Spleen (tissue), 11 donors: ENCODE data around the gene ACOXL. TPM values are rescaled to one million over a fixed set of nuclear protein-coding genes. Genes with fewer than 3 reads are reported as not detected.

Experiments
- DNase-seq: peaks from one replicate; pipeline ENCODE4 v3.0.0-alpha.2; 2020
- H3K27ac ChIP-seq, 8 donors: fragments of 200-600 bp; sonication (generic) in 7 of 8; 1 replicate in 4 of 8; 2 replicates in 4 of 8; pipeline versions ENCODE4 v1.5.0 to v1.8.0; 2016 to 2021; ENCODE audit warnings: inconsistent platforms in 4 of 8, mild to moderate bottlenecking in 4 of 8, moderate library complexity in 1 of 8
- H3K27me3 ChIP-seq, 7 donors: fragments of 200-600 bp; sonication (generic) in 6 of 7; replicated peaks in 1 of 7; 1 replicate in 4 of 7; 2 replicates in 3 of 7; pipeline versions ENCODE4 v1.5.0 to v1.8.0; 2016 to 2021; ENCODE audit warnings: inconsistent platforms in 3 of 7, mild to moderate bottlenecking in 1 of 7
- H3K36me3 ChIP-seq, 6 donors: fragments of 200-600 bp; sonication (generic) in 5 of 6; 1 replicate in 4 of 6; 2 replicates in 2 of 6; pipeline versions ENCODE4 v1.5.0 to v1.8.0; 2016 to 2021; ENCODE audit warnings: inconsistent platforms in 2 of 6
- H3K4me1 ChIP-seq, 6 donors: fragments of 200-600 bp; sonication (generic) in 5 of 6; 1 replicate in 3 of 6; 2 replicates in 3 of 6; pipeline versions ENCODE4 v1.5.0 to v1.8.0; 2016 to 2021; ENCODE audit warnings: inconsistent platforms in 3 of 6
- H3K4me3 ChIP-seq, 8 donors: fragments of 200-600 bp; sonication (generic) in 7 of 8; 1 replicate in 4 of 8; 2 replicates in 4 of 8; pipeline versions ENCODE4 v1.5.0 to v1.8.0; 2016 to 2021; ENCODE audit warnings: inconsistent platforms in 4 of 8, mild to moderate bottlenecking in 4 of 8, moderate library complexity in 2 of 8
- H3K9me3 ChIP-seq, 8 donors: fragments of 200-600 bp; sonication (generic) in 7 of 8; 1 replicate in 4 of 8; 2 replicates in 4 of 8; pipeline versions ENCODE4 v1.5.0 to v1.8.0; 2016 to 2021; ENCODE audit warnings: inconsistent platforms in 4 of 8
- CTCF ChIP-seq, 11 experiments: fragments of 200-600 bp in 7 of 11; fragments of 450-650 bp in 4 of 11; sonication (generic) in 4 of 11; IDR thresholded peaks in 8 of 11; conservative IDR thresholded peaks in 3 of 11; 1 replicate in 7 of 11; 2 replicates in 4 of 11; pipeline versions ENCODE4 v1.4.0 to v1.8.0; 2016 to 2021; ENCODE audit warnings: antibody characterized with exemption in 11 of 11, inconsistent platforms in 4 of 11, mild to moderate bottlenecking in 1 of 11
- POLR2A ChIP-seq, 3 donors: fragments of 450-650 bp; IDR thresholded peaks; one replicate each; pipeline ENCODE4 v1.5.1; 2017; ENCODE audit warnings: antibody characterized with exemption in 3 of 3, mild to moderate bottlenecking in 1 of 3
- POLR2AphosphoS5 ChIP-seq, 3 donors: sonication (generic); formaldehyde crosslinking; IDR thresholded peaks; one replicate each; pipeline ENCODE4 v1.5.1; 2017; ENCODE audit warnings: antibody characterized with exemption in 3 of 3
- WGBS, 5 donors: extraction: QIAGEN DNeasy Blood & Tissue Kit in 3 of 5; methylation state at CpG; one replicate each; pipeline versions ENCODE4 v1.1.5 to v1.1.7; 2013 to 2018; 5-methylcytosine and 5-hydroxymethylcytosine counted together
- intact Hi-C: fragments of 100-400 bp; cut with DNase I; formaldehyde crosslinking; loops from one replicate; pipeline ENCODE4 v1.15.0; 2023; ENCODE audit warnings: low total_unique reads
- polyA plus RNA-seq, 3 donors: library from polyadenylated mRNA; stranded (reverse); fragments of 200-250 nt; gene quantifications; one replicate each; pipeline ENCODE4 v1.2.1, GENCODE V29; 2013
- total RNA-seq, 7 donors: library from RNA; depleted of rRNA in 3 of 7; stranded (reverse); fragments of >200 nt in 3 of 7; fragmentation: NEBNext Ultra II Directional in 4 of 7; extraction: Animal tissue kit (Norgen Biotek cat#: 25700) in 4 of 7; gene quantifications; one replicate each; pipeline versions ENCODE4 v1.1.0 to v1.2.1, GENCODE V29; 2016 to 2021
- donor health status: healthy with polysubstance abuse.
- donor health status: DM: no; HTN: no; CAD: no; lungs with moderate emphysema.
- donor health status: DM: no; HTN: no; CAD: no.
- donor health status: Bipolar disorder and iron deficiency.
- donor health status: healthy.
- donor health status: DM: no; HTN: no; CAD: no.
- donor health status: DM: yes; HTN: yes; CAD: no.

Gene ACOXL
- total and polyA plus RNA-seq, 10 donors = 0.04 to 1.0 (median 0.66) TPM

- 84 to 95% (median 87%) methylated on average over 5 of the region's 5 CpGs for WGBS, 5 donors
- Histone ChIP-seq H3K36me3 (peaks cover 0 to 77% (median 5%) of the 10 kb centered on the region in 6 donors), H3K9me3 (peaks cover 0 to 3% (median 0%) of the 10 kb centered on the region in 8 donors), H3K27me3 (no peaks in the 10 kb centered on the region), H3K4me1 (peaks cover 0 to 39% (median 5%) of the 10 kb centered on the region in 6 donors), H3K4me3 (no peak overlapping the region), H3K27ac (no peak overlapping the region)
- intact Hi-C loops = no loop called here
- TF ChIP-seq POLR2AphosphoS5 (IDR thresholded peaks at IDR 0.05) = no peak
- no peak for TF ChIP-seq CTCF (IDR thresholded peaks at IDR 0.05 in 8 of 11, conservative IDR thresholded peaks at IDR 0.05 in 3 of 11)
- DNase-seq = no peak
Measured at GRCh38 chr2:111138839-111139238, 406.5 kb downstream of the ACOXL start.

- DNase-seq = no peak
- H3K27ac ChIP-seq = no peak overlapping the region
- TF ChIP-seq CTCF (IDR thresholded peaks at IDR 0.05 in 8 of 11, conservative IDR thresholded peaks at IDR 0.05 in 3 of 11) (no peak), POLR2A (IDR thresholded peaks at IDR 0.05) (no peak), POLR2AphosphoS5 (IDR thresholded peaks at IDR 0.05) (peak in 1 of 3 donors; percentile 23)
- H3K9me3 ChIP-seq = peaks cover 0 to 3% (median 0%) of the 10 kb centered on the region in 8 donors
- peaks cover 0 to 29% (median 0%) of the 10 kb centered on the region in 6 donors for H3K4me1 ChIP-seq
- no peak overlapping the region for H3K4me3 ChIP-seq
- WGBS, 5 donors = 80 to 87% (median 84%) methylated on average over 12 of the region's 12 CpGs
- H3K27me3 ChIP-seq = no peaks in the 10 kb centered on the region
- peaks cover 0 to 86% (median 5%) of the 10 kb centered on the region in 6 donors for H3K36me3 ChIP-seq
- intact Hi-C loops = no loop called here
Measured at GRCh38 chr2:111139637-111140317, 407.4 kb downstream of the ACOXL start.

DNA sequence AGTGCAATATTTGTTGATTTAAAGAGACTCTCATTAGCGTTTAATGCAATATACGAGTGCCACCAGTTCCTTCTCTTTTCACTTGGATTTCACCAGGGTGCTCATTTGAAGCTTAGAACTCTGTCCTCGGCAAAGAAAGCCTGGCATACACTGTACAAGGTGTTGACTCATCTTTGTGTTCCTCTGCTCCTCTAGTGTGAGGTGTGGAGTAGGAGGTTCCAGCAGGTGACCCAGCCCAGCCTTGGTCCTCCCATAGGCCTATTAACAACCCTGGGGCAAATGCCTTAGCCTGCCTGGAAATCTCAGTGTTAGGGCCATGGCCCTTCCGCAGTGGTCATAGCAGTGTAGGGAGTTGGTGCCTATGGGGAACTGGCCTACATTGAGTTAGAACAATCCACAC lies 408.4 kb downstream of the ACOXL start:
- TF ChIP-seq POLR2AphosphoS5 (IDR thresholded peaks at IDR 0.05) (no peak), CTCF (IDR thresholded peaks at IDR 0.05 in 8 of 11, conservative IDR thresholded peaks at IDR 0.05 in 3 of 11) (no peak), POLR2A (IDR thresholded peaks at IDR 0.05) (no peak)
- 95 to 98% (median 96%) methylated on average over 4 of the region's 4 CpGs for WGBS, 5 donors
- DNase-seq = no peak
- peaks cover 0 to 3% (median 0%) of the 10 kb centered on the region in 8 donors for H3K9me3 ChIP-seq
- H3K4me3 ChIP-seq = no peak overlapping the region
- no peaks in the 10 kb centered on the region for H3K27me3 ChIP-seq
- intact Hi-C loops = no loop called here
- H3K4me1 ChIP-seq = peaks cover 0 to 19% (median 0%) of the 10 kb centered on the region in 6 donors
- H3K27ac ChIP-seq = no peak overlapping the region
- peaks cover 0 to 87% (median 5%) of the 10 kb centered on the region in 6 donors for H3K36me3 ChIP-seq

DNA sequence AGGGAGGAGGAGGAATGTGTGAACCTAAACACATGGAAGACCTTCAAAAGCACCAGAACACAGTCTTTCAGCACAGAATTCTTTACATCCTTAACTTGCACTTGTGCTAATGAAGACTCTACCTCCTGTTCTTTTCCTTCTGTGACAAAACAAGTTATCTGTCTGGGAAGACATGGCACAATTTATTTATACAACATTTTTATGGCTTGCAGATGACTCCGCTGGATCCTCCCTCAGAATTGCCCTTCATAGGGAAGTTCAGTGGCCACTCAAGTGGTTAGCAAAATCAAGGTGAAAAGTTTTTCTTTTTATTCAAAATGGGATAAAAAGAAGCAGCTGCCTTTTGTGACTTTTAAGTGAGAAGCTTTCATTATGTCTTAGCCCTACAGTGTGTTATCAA lies 409.7 kb downstream of the ACOXL start:
- peaks cover 0 to 3% (median 0%) of the 10 kb centered on the region in 8 donors for H3K9me3 ChIP-seq
- no peaks in the 10 kb centered on the region for H3K27me3 ChIP-seq
- 93 to 100% (median 95%) methylated on average over 1 of the region's 1 CpG for WGBS, 5 donors
- no peak overlapping the region for H3K4me3 ChIP-seq
- no peak for TF ChIP-seq POLR2A (IDR thresholded peaks at IDR 0.05)
- no peak for TF ChIP-seq CTCF (IDR thresholded peaks at IDR 0.05 in 8 of 11, conservative IDR thresholded peaks at IDR 0.05 in 3 of 11)
- H3K4me1 ChIP-seq = peaks cover 0 to 14% (median 0%) of the 10 kb centered on the region in 6 donors
- no peak for DNase-seq
- intact Hi-C loops = no loop called here
- peaks cover 0 to 74% (median 5%) of the 10 kb centered on the region in 6 donors for H3K36me3 ChIP-seq
- no peak overlapping the region for H3K27ac ChIP-seq
